Neural cell (in vitro differentiated cells): Measurements from ENCODE around the gene SLC12A1.

Source experiments
- POLR2AphosphoS5 ChIP-seq: IDR thresholded peaks from 2 replicates; pipeline ENCODE4 v1.6.1; 2012
- REST ChIP-seq: IDR thresholded peaks from 2 replicates; pipeline ENCODE4 v1.6.1; 2012; ENCODE audit warnings: borderline replicate concordance
- TF ChIP-seq, protein P1 (sequence below): fragments of 450-650 bp; IDR thresholded peaks from 2 replicates; pipeline ENCODE4 v1.5.1; 2014; ENCODE audit warnings: antibody characterized with exemption, mild to moderate bottlenecking, moderate library complexity; ENCODE audit not compliant: poor library complexity, severe bottlenecking

DNA sequence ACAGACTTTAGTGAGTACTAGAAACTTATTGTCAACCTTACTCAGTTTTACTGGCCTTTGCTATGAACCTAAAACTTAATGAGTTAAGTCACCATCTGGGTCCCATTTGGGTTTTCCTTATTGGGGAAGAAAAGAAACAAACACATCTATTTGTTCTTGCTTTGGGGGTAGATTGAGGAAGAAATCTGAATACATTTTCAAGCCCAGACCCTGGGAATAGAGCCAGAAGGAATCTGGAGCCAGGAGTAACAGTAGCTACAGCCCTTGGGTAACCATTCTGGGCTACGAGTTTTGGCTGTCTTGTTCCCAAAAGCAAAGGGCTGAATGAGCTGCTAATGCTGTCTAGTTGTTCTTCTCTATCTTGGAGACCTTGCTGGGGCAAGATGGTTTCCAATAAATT, 16.5 kb downstream of the SLC12A1 start:
- TF ChIP-seq, protein P1, sequence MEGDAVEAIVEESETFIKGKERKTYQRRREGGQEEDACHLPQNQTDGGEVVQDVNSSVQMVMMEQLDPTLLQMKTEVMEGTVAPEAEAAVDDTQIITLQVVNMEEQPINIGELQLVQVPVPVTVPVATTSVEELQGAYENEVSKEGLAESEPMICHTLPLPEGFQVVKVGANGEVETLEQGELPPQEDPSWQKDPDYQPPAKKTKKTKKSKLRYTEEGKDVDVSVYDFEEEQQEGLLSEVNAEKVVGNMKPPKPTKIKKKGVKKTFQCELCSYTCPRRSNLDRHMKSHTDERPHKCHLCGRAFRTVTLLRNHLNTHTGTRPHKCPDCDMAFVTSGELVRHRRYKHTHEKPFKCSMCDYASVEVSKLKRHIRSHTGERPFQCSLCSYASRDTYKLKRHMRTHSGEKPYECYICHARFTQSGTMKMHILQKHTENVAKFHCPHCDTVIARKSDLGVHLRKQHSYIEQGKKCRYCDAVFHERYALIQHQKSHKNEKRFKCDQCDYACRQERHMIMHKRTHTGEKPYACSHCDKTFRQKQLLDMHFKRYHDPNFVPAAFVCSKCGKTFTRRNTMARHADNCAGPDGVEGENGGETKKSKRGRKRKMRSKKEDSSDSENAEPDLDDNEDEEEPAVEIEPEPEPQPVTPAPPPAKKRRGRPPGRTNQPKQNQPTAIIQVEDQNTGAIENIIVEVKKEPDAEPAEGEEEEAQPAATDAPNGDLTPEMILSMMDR, result no peak
- TF ChIP-seq POLR2AphosphoS5 (no peak), REST (no peak)
